Sigmoid colon (tissue), 4 donors: ENCODE data around the gene NT5C3A.

Source experiments
- EP300 ChIP-seq, 4 donors: sonication (generic); formaldehyde crosslinking; IDR thresholded peaks; one replicate each; pipeline ENCODE4 v1.6.1; 2017; ENCODE audit warnings: antibody characterized with exemption in 4 of 4
- POLR2A ChIP-seq, 2 donors: fragments of 450-650 bp; IDR thresholded peaks; one replicate each; pipeline ENCODE4 v1.6.1; 2016; ENCODE audit warnings: antibody characterized with exemption in 2 of 2, mild to moderate bottlenecking in 2 of 2, moderate library complexity in 2 of 2
- POLR2AphosphoS5 ChIP-seq, 4 donors: sonication (generic); formaldehyde crosslinking; IDR thresholded peaks; one replicate each; pipeline ENCODE4 v1.6.1; 2017; ENCODE audit warnings: antibody characterized with exemption in 4 of 4
- TF ChIP-seq, protein P1 (sequence below), 4 experiments: fragments of 450-650 bp in 3 of 4; fragments of 200-600 bp in 1 of 4; IDR thresholded peaks; one replicate each; pipeline ENCODE4 v1.5.1; 2016 to 2019; ENCODE audit warnings: antibody characterized with exemption in 4 of 4, mild to moderate bottlenecking in 3 of 4, moderate library complexity in 2 of 4

GRCh38 chr7:33072471-33072870, 9.9 kb upstream of the NT5C3A start:
- TF ChIP-seq, protein P1, sequence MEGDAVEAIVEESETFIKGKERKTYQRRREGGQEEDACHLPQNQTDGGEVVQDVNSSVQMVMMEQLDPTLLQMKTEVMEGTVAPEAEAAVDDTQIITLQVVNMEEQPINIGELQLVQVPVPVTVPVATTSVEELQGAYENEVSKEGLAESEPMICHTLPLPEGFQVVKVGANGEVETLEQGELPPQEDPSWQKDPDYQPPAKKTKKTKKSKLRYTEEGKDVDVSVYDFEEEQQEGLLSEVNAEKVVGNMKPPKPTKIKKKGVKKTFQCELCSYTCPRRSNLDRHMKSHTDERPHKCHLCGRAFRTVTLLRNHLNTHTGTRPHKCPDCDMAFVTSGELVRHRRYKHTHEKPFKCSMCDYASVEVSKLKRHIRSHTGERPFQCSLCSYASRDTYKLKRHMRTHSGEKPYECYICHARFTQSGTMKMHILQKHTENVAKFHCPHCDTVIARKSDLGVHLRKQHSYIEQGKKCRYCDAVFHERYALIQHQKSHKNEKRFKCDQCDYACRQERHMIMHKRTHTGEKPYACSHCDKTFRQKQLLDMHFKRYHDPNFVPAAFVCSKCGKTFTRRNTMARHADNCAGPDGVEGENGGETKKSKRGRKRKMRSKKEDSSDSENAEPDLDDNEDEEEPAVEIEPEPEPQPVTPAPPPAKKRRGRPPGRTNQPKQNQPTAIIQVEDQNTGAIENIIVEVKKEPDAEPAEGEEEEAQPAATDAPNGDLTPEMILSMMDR (IDR thresholded peaks at IDR 0.05), result no peak
- TF ChIP-seq POLR2A (IDR thresholded peaks at IDR 0.05), result no peak
- peak in 3 of 4 donors; percentile 53 to 69 (median 62) for TF ChIP-seq POLR2AphosphoS5 (IDR thresholded peaks at IDR 0.05)
- peak in 1 of 4 donors; percentile 34 for TF ChIP-seq EP300 (IDR thresholded peaks at IDR 0.05)
